HEK293 (cell line): ENCODE results near the gene SGPL1.

Source experiments
- CTCF ChIA-PET: fragments of 350-600 bp; formaldehyde crosslinking; extraction: SDS; loops from one replicate; lab custom pipeline; 2021; ENCODE audit warnings: antibody characterized with exemption; lab: Yijun Ruan, JAX
- POLR2A ChIA-PET: fragments of 300-600 bp; formaldehyde crosslinking; extraction: SDS; loops from one replicate; lab custom pipeline; 2020; ENCODE audit warnings: antibody characterized with exemption, inconsistent platforms; lab: Yijun Ruan, JAX
- H3K27ac ChIP-seq: fragments of 200-500 bp; sonication (Bioruptor generic); 2 replicates; pipeline ENCODE4 v1.5.1; 2014; ENCODE audit warnings: low read depth, low read length, control low read depth, inconsistent platforms; ENCODE audit errors: extremely low read depth
- H3K36me3 ChIP-seq, 2 experiments: fragments of 200-500 bp in 1 of 2; sonication (Bioruptor generic) in 1 of 2; 1 replicate in 1 of 2; 2 replicates in 1 of 2; pipeline ENCODE4 v1.5.1; 2014 to 2017; ENCODE audit warnings: inconsistent platforms in 2 of 2, low read length in 2 of 2; ENCODE audit not compliant: control insufficient read depth in 2 of 2, insufficient read depth in 1 of 2
- H3K4me1 ChIP-seq: fragments of 200-500 bp; sonication (Bioruptor generic); 2 replicates; pipeline ENCODE4 v1.5.1; 2014; ENCODE audit warnings: mild to moderate bottlenecking, low read length, inconsistent platforms; ENCODE audit not compliant: control insufficient read depth, insufficient read depth
- H3K4me3 ChIP-seq: 2 replicates; pipeline ENCODE4 v1.5.1; 2011; ENCODE audit warnings: low read depth, mild to moderate bottlenecking, control low read depth, low read length, moderate library complexity
- H3K9me3 ChIP-seq: fragments of 200-500 bp; sonication (Bioruptor generic); 2 replicates; pipeline ENCODE4 v1.5.1; 2014; ENCODE audit warnings: low read depth, low read length, inconsistent platforms; ENCODE audit not compliant: control insufficient read depth, insufficient read depth
- BCL6B ChIP-seq: fragments of 450-650 bp; formaldehyde crosslinking; IDR thresholded peaks from 2 replicates; pipeline ENCODE4 v1.5.1; 2017; ENCODE audit warnings: missing biosample characterization, missing genetic modification characterization
- EGR2 ChIP-seq: fragments of 450-650 bp; formaldehyde crosslinking; IDR thresholded peaks from 2 replicates; pipeline ENCODE4 v1.5.1; 2016; ENCODE audit warnings: low read depth, missing biosample characterization, missing genetic modification characterization
- SALL2 ChIP-seq: fragments of 450-650 bp; formaldehyde crosslinking; IDR thresholded peaks from 2 replicates; pipeline ENCODE4 v1.5.0; 2017; ENCODE audit warnings: missing biosample characterization, mild to moderate bottlenecking, missing genetic modification characterization, borderline replicate concordance
- SP3 ChIP-seq: fragments of 450-650 bp; formaldehyde crosslinking; IDR thresholded peaks from 2 replicates; pipeline ENCODE4 v1.5.1; 2016; ENCODE audit warnings: missing biosample characterization, missing genetic modification characterization
- ZBTB11 ChIP-seq: fragments of 450-650 bp; formaldehyde crosslinking; conservative IDR thresholded peaks from 2 replicates; pipeline ENCODE4 v1.5.1; 2016; ENCODE audit warnings: low read depth, missing biosample characterization, missing genetic modification characterization
- ZBTB44 ChIP-seq: fragments of 450-650 bp; IDR thresholded peaks from 2 replicates; pipeline ENCODE4 v1.5.1; 2018; ENCODE audit warnings: missing biosample characterization, mild to moderate bottlenecking, missing genetic modification characterization
- ZBTB6 ChIP-seq: fragments of 450-650 bp; formaldehyde crosslinking; IDR thresholded peaks from 2 replicates; pipeline ENCODE4 v1.5.1; 2017; ENCODE audit warnings: missing biosample characterization, missing genetic modification characterization
- ZFHX2 ChIP-seq: fragments of 450-650 bp; formaldehyde crosslinking; conservative IDR thresholded peaks from 2 replicates; pipeline ENCODE4 v1.5.1; 2016; ENCODE audit warnings: missing biosample characterization, missing genetic modification characterization
- ZNF184 ChIP-seq: fragments of 450-650 bp; IDR thresholded peaks from 2 replicates; pipeline ENCODE4 v1.5.1; 2018; ENCODE audit warnings: missing biosample characterization, mild to moderate bottlenecking, missing genetic modification characterization
- ZNF2 ChIP-seq: fragments of 450-650 bp; formaldehyde crosslinking; IDR thresholded peaks from 2 replicates; pipeline ENCODE4 v1.5.1; 2016; ENCODE audit warnings: missing biosample characterization, missing genetic modification characterization
- ZNF223 ChIP-seq: fragments of 450-650 bp; formaldehyde crosslinking; IDR thresholded peaks from 2 replicates; pipeline ENCODE4 v1.5.1; 2016; ENCODE audit warnings: missing biosample characterization, missing genetic modification characterization
- ZNF311 ChIP-seq: fragments of 450-650 bp; formaldehyde crosslinking; IDR thresholded peaks from 2 replicates; pipeline ENCODE4 v1.5.1; 2017; ENCODE audit warnings: missing biosample characterization, missing genetic modification characterization, borderline replicate concordance
- ZNF473 ChIP-seq: fragments of 450-650 bp; formaldehyde crosslinking; IDR thresholded peaks from 2 replicates; pipeline ENCODE4 v1.5.1; 2017; ENCODE audit warnings: missing biosample characterization, missing genetic modification characterization
- ZNF701 ChIP-seq: fragments of 450-650 bp; formaldehyde crosslinking; IDR thresholded peaks from 2 replicates; pipeline ENCODE4 v1.5.1; 2016; ENCODE audit warnings: missing biosample characterization, missing genetic modification characterization
- ZNF747 ChIP-seq: fragments of 450-650 bp; formaldehyde crosslinking; IDR thresholded peaks from 2 replicates; pipeline ENCODE4 v1.5.1; 2016; ENCODE audit warnings: missing biosample characterization, missing genetic modification characterization
- ZNF768 ChIP-seq: fragments of 450-650 bp; formaldehyde crosslinking; IDR thresholded peaks from 2 replicates; pipeline ENCODE4 v1.5.1; 2018; ENCODE audit warnings: missing biosample characterization, mild to moderate bottlenecking, missing genetic modification characterization
- ZSCAN16 ChIP-seq: fragments of 450-650 bp; formaldehyde crosslinking; IDR thresholded peaks from 2 replicates; pipeline ENCODE4 v1.5.1; 2016; ENCODE audit warnings: missing biosample characterization, missing genetic modification characterization
- ZSCAN18 ChIP-seq: fragments of 450-650 bp; formaldehyde crosslinking; IDR thresholded peaks from 2 replicates; pipeline ENCODE4 v1.5.1; 2016; ENCODE audit warnings: missing biosample characterization, missing genetic modification characterization
- ZXDB ChIP-seq: fragments of 450-650 bp; formaldehyde crosslinking; IDR thresholded peaks from 2 replicates; pipeline ENCODE4 v1.5.1; 2016; ENCODE audit warnings: missing biosample characterization, missing genetic modification characterization

SGPL1 gene

GRCh38 chr10:70872291-70872690 is 56.5 kb downstream of the SGPL1 start:
- no peak overlapping the region for H3K4me3 ChIP-seq
- ChIA-PET POLR2A (interaction anchor here (0.6 kb wide), 1 partner anchor 19 kb away, joined by 3 read pairs; no protein-coding TSS in a partner anchor), CTCF (interaction anchor here (0.6 to 1.4 kb wide), 4 partner anchors 15 to 419 kb away, joined by 3 to 5 read pairs (median 3); no protein-coding TSS in a partner anchor)
- H3K27ac ChIP-seq, result no peak overlapping the region
- peaks cover 8 to 72% of the 10 kb centered on the region in 2 experiments for H3K36me3 ChIP-seq
- H3K4me1 ChIP-seq, result no peaks in the 10 kb centered on the region
- H3K9me3 ChIP-seq, result no peaks in the 10 kb centered on the region
- no peak for TF ChIP-seq ZBTB11 (tag by site-specific recombination)
- no peak for TF ChIP-seq ZSCAN18 (tag by site-specific recombination)
- TF ChIP-seq ZBTB44 (tag by site-specific recombination), result no peak
- TF ChIP-seq ZNF223 (tag by site-specific recombination), result no peak
- no peak for TF ChIP-seq ZNF473 (tag by site-specific recombination)
- TF ChIP-seq ZNF701 (tag by site-specific recombination), result no peak
- no peak for TF ChIP-seq ZSCAN16 (tag by site-specific recombination)
- no peak for TF ChIP-seq ZNF311 (tag by site-specific recombination)
- no peak for TF ChIP-seq ZNF184 (tag by site-specific recombination)
- TF ChIP-seq ZNF747 (tag by site-specific recombination), result no peak
- TF ChIP-seq SALL2 (tag by site-specific recombination), result no peak
- no peak for TF ChIP-seq ZBTB6 (tag by site-specific recombination)
- TF ChIP-seq ZFHX2 (tag by site-specific recombination), result no peak
- no peak for TF ChIP-seq SP3

- no peak for TF ChIP-seq ZNF2
- TF ChIP-seq BCL6B, result no peak
- TF ChIP-seq EGR2, result no peak
- TF ChIP-seq ZNF768, result no peak
- no peak for TF ChIP-seq ZXDB (tag by site-specific recombination)
- POLR2A ChIA-PET, result no interaction called here
- H3K36me3 ChIP-seq, result peaks cover 17 to 81% of the 10 kb centered on the region in 2 experiments
- CTCF ChIA-PET, result interaction anchor here (1.1 kb wide), 1 partner anchor 315 kb away, joined by 3 read pairs; no protein-coding TSS in a partner anchor
- no peak overlapping the region for H3K4me3 ChIP-seq
- H3K27ac ChIP-seq, result no peak overlapping the region
- H3K9me3 ChIP-seq, result no peaks in the 10 kb centered on the region
- H3K4me1 ChIP-seq, result no peaks in the 10 kb centered on the region
These were observed 58.3 kb downstream of the SGPL1 start for GRCh38 chr10:70874061-70874460.
